GM18858 (cell line): Measurements from ENCODE around the gene SEC14L1.
"Not testable (repeated sequence)": the region's sequence is repeated elsewhere in the genome, so short reads cannot be mapped to it uniquely, and the experiment has no call there.

ENCODE experiments used
- ATAC-seq: cut with Tn5 transposase; IDR thresholded peaks from one replicate; pipeline ENCODE4 v1.9.1; 2021; ENCODE audit not compliant: unreplicated experiment

SEC14L1 gene

DNA sequence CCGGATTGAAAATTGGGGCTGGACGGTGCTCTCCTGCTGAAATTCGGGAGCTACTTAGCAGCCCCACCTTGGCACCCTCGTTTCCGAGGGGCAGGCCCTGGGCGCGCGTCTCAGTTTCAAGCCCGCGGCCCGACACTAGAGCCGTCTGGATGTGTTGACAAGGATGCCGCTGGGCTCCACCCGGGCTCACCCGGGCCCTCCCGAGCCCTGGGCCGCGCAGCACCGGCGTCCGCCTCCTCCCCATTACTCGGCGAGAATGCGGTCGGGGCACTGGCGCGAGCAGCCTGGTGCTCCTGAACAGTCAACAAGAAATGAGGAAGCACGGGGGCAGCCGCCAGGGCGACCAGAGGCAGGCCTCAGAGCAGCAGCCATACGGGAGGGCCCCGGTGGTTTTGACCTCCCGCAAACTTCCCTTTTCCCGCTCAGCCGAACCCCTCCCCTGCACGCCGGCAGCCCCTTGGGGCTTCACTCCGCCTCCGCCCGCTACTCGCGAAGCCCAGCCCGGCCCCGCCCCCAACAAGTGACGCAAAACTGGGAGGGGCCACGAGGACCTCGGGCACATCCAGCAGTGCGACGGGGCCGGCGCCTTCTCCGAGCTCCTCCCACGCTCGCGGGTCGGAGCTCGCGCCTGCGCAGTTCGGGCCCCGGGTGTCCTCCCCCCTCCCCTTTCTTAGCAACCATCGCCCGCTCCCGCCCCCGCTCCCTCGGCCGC is 447 bp upstream of the SEC14L1 start:
- peak; percentile 62 for ATAC-seq

- no peak for ATAC-seq
Measured at GRCh38 chr17:77141846-77142449, 1.2 kb downstream of the SEC14L1 start.

- ATAC-seq: no peak
Measured at GRCh38 chr17:77142689-77143088, 1.9 kb downstream of the SEC14L1 start.

GRCh38 chr17:77143306-77143705 is 2.5 kb downstream of the SEC14L1 start:
- no peak for ATAC-seq

GRCh38 chr17:77144227-77144626 is 3.5 kb downstream of the SEC14L1 start:
- no peak for ATAC-seq

DNA sequence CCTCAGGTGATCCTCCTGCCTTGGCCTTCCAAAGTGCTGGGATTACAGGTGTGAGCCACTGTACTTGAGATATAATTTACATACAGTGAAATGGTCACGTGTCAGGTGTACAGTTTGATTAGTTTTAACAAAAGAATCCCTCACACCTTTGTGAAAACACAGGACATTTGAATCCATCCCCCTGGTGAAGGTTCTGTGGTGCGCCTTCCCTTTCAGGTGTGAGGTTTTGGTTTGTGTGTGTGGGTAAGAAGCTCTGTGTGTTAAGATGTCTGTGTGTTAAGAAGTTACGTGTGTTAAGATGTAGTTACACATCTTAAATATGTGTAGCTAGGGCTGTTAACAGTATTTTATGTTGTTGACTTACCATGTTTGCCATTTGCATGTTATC is 4.4 kb downstream of the SEC14L1 start:
- ATAC-seq: no peak

DNA sequence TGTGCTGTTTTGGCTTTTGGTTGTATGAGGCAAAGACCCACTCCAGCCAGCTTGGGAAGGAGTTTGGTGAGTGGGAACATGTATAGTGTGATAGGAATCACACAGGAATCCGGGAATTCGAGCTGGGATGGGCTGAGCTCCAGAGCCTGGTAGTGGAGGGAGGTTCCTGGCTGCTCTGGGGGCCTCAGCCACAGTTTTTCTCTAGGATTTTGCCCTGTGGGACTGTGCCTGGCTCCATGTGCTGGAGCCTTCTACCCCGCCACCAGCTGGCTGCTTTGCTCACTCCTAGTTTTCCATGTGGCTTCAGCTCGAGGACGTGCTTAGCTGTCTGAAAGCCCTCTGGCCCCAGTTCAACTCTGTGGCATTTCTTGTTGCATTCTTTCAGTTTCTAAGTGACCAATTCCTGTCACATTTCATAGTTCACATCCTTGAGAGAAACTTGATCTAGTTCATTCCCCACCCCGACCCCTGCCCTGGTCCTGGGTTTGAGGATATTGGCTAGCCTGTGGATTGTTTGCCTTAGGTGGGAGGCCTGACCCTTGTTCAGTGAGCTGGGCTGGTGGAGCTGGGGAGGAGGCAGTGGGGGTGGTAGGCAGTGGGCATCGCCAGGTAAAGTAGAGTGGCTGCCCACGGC is 5.0 kb downstream of the SEC14L1 start:
- ATAC-seq: no peak

- ATAC-seq: no peak
Measured at GRCh38 chr17:77146246-77146632, 5.5 kb downstream of the SEC14L1 start.

GRCh38 chr17:77146882-77147281 is 6.1 kb downstream of the SEC14L1 start:
- ATAC-seq: no peak

GRCh38 chr17:77147357-77147801 is 6.6 kb downstream of the SEC14L1 start:
- ATAC-seq: no peak

DNA sequence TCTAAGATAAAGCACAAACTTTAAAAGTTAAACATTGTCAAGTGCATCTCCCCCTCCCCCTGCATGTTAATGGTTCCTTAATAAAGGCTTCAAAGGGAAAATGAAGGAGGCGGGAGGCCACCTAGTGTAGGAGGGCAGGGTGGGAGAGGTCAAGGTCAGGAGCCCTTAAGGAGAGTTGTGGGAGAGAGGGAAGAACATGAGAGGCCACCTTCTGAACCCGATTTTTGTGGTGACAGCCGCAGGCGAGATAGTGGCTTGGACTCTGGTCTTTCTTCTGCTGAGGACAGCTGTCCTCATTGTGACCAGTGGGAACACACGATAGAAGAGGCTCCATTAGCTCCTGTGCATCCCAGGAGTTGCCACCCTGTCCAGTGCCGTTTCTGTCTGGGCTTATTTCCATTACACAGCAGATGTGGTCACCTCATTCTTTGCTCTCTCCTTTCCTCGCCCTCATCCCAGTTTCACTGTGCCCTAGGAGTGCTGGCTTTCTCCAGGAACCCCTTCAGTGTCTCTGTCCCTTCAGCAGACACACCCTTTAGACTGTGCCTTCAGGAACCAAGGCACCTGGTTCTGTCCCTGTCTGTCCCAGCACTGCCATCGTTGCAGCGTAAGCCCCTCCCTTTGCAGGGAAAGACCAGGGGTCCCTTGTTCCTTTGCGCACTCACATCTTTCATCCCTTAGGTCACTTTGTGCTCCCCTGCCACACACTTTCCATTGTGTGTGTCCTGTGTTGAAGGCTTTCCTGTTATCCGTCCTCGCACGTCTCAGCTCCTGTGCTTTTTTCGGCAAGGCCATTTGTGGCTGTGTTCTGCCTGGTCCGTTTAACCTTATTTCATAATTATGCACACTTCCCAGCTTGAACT is 7.5 kb downstream of the SEC14L1 start:
- ATAC-seq: no peak

DNA sequence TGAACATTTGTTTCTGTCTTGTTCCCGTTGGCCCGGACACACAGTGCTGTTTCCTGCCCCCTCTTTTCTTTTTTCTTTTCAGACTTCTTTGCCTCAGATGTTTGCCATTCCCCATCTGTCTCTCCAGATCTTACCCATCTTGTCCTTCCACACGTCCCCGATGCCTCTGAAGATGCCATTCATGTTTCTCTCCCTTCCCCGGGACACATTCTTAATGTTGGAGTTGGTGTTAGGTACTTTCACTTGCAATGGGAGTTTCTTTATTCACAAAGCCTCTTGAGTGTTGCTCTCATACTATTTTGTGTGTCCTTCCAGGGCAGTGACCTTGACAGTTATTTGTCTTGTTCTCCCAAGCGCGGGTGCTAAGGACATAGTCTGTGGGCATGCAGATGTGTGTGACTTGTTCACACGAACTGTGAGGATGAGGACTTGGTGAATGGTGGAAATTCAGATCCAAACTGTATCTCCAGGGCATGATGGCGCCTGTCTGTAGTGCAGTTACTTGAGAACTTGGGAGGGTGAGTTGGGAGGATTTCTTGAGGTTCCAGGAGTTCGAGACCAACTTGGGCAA is 8.3 kb downstream of the SEC14L1 start:
- no peak for ATAC-seq

DNA sequence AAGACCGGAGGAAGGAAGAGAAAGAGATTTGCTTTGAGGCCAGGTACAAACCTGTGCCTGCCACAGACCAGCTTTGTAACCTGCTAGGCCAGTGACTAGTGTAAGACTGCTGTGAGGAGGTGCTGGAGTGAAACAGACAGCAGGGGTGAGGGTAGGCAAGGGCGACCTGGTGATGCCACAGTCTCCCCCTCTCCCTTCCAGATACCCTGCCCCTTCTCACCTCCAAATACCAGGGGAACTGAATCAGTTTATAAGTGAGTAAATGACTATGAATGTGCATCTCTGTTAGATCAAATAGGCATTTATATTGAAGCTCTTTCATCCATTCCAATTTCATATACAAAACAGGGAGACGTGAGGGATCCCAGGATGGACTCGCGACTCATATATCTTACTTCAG is 9.4 kb downstream of the SEC14L1 start:
- ATAC-seq: no peak

GRCh38 chr17:77151186-77151585 is 10.4 kb downstream of the SEC14L1 start:
- ATAC-seq: no peak

- ATAC-seq: not testable (repeated sequence)
Measured at GRCh38 chr17:77152056-77152455, 11.3 kb downstream of the SEC14L1 start.

DNA sequence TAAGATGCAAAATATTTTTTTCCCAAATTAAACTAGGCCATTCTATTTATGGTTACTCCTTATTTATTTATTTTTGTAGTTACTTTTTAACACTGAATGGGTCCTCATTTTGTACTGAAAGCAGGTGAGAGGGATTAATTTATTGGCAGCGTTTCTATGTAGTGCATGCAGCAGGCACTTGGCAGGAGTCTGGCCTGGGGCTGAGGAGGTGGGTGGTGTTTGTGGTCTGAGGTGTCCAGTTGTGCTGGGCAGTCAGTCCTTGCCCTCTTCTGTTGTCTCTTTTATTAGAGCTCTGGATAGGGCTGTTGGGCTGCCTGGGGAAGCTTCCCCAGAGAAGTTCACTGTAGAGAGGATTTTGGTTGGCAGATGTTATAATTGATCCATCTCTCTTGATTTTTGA is 12.7 kb downstream of the SEC14L1 start:
- ATAC-seq: no peak

DNA sequence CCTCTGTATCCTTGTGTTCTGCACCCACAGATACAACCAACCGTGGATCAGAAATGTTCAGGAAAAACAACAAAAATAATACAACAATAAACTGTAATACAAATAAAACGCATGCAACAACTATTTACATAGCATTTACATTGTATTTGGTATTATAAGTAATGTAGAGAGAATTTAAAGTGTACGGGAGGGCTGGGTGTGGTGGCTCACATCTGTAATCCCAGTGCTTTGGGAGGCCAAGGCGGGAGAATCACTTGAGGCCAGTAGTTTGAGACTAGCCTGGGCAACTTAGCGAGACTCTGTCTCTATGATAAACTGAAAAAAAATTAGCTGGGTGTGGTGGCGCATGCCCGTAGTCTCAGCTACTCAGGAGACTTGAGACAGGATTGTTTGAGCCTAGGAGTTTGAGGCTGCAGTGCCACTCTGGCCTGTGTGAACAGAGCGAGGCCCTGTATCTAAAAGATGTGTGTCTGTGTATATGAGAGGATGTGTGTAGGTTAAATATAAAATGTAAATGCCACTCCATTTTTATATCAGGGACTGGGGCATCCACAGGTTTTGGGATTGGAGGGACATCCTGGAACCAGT is 13.3 kb downstream of the SEC14L1 start:
- ATAC-seq: no peak

GRCh38 chr17:77155125-77155524 is 14.4 kb downstream of the SEC14L1 start:
- no peak for ATAC-seq

GRCh38 chr17:77157766-77158165 is 17.0 kb downstream of the SEC14L1 start:
- not testable (repeated sequence) for ATAC-seq

- ATAC-seq: no peak
Measured at GRCh38 chr17:77160091-77160874, 19.5 kb downstream of the SEC14L1 start.
